ENCODE measurements around the gene KCNMA1.
A peak's percentile ranks its signal among the peaks of the same experiment; 100 is the strongest.
"Not testable (repeated sequence)": the region's sequence is repeated elsewhere in the genome, so short reads cannot be mapped to it uniquely, and the experiment has no call there.

KCNMA1 gene

GRCh38 chr10:77637532-77638320, at the start of gene KCNMA1:
Gene KCNMA1 (minus strand): TSS chr10:77637808.
- peak; percentile 53 for DNase-seq

GRCh38 chr10:77686650-77687417, 49.2 kb upstream of the KCNMA1 start:
- no peak for DNase-seq

- peak; percentile 77 for DNase-seq
Observed at GRCh38 chr10:77686096-77686495, 48.5 kb upstream of the KCNMA1 start.

DNA sequence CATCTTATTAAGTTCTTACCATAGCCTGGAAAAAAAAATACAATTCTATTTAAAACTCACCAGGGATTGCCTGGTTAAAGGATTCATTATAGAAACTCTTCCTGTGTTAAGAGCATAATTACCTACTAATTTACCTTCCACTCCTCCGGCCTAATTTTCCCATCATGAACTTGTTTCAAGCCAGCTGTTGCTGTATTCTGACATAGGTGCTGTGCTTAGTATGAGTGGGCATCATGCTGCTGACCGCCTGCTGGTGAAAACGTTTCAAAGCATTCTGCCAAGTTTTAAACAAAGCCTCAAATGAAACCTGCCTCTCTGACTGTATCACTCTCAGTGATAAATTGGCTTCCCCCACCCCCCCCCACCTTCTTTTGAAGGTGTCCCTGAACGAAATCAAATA, 47.8 kb upstream of the KCNMA1 start:
- DNase-seq, result peak; percentile 90

- DNase-seq, result not testable (repeated sequence)
Observed at GRCh38 chr10:77683088-77683432, 45.5 kb upstream of the KCNMA1 start.

- DNase-seq, result no peak
Observed at GRCh38 chr10:77682393-77683087, 44.9 kb upstream of the KCNMA1 start.

DNA sequence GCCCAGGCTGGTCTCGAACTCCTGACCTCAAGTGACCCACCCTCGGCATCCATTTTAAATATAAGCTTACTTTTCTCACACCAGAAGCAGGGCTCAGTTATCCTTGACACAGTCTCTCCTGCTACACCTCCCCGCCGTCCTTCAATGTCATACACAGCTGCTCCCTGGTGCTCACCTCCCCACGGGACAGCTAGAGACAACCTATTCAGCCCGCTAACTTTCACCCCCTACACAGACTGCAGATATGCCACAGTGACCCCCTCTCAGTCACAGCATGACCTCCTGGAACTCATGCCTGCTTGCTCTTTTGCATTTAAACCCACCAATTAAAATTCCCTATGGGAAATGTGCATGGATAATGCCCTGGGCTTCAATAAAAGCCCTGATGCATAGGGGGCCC, 44.2 kb upstream of the KCNMA1 start:
- no peak for DNase-seq

DNA sequence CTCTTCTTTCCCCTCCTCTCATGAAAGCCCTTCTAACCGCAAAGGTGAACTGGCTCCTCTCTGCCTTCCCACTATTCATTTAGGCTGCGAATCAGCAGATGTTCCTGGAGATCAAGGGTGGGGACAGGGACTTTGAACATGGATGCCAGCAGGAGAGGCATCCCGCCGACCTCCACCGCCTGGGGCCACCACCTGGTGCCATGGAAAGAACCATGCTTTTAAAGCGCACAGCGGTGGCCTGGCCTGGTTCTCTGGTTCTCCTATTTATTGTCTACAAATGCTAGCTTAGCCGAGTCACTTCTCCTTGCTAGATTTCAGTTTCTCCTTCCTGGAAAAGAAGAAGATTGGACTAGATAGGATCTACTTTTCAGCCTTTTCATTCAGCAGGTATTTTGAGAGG, 43.2 kb upstream of the KCNMA1 start:
- DNase-seq, result no peak

GRCh38 chr10:77680065-77680464, 42.5 kb upstream of the KCNMA1 start:
- DNase-seq, result no peak

- no peak for DNase-seq
Observed at GRCh38 chr10:77679217-77679616, 41.6 kb upstream of the KCNMA1 start.

DNA sequence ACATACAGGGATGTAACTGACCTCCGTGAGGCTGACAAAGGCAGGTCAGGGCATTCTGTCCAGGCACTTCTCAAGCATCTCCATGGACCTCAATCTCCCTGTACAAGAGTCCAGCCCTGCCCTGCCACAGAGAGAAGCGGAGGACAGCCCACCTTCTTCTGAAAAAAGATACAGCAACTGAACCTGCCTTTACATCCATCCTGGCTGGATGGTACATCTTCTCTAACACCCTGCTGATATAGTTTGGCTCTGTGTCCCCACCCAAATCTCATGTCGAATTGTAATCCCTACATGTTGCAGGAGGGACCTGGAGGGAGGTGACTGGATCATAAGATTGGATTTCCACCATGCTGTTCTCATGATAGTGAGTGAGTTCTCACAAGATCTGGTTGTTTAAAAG, 40.5 kb upstream of the KCNMA1 start:
- DNase-seq, result no peak

- no peak for DNase-seq
Observed at GRCh38 chr10:77675347-77675746, 37.7 kb upstream of the KCNMA1 start.

DNA sequence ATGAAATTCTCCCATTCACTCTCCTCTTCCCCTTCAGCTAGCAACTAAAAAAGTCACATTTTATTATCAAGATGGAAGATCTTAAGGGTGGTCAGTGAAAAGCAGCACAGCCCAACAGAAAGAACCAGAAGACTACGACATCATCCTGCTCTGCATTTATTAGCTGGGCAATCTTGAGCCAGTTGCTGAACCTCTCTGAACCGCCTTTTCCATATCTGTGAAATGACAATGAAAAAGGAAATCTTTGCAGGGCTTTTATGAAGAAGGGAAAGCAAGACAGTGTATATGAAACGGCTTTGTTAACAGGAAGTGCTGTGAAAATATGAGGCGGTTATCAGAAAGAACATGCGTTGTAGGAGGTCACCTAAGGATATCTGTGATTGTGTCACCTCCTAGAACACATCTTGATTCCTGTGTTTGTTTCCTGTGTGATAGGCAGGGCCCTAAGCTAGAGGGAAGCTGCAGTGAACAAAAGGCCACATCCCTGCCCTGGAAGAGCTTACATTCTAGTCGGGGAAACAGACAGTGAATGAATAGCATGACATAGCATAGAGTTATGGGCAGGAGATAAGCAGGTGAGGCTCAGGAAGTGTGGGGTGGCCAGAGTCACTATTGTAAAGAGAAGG, 36.0 kb upstream of the KCNMA1 start:
- DNase-seq, result no peak

GRCh38 chr10:77673101-77673500, 35.5 kb upstream of the KCNMA1 start:
- DNase-seq, result no peak

- no peak for DNase-seq
Observed at GRCh38 chr10:77671594-77672252, 34.1 kb upstream of the KCNMA1 start.

DNA sequence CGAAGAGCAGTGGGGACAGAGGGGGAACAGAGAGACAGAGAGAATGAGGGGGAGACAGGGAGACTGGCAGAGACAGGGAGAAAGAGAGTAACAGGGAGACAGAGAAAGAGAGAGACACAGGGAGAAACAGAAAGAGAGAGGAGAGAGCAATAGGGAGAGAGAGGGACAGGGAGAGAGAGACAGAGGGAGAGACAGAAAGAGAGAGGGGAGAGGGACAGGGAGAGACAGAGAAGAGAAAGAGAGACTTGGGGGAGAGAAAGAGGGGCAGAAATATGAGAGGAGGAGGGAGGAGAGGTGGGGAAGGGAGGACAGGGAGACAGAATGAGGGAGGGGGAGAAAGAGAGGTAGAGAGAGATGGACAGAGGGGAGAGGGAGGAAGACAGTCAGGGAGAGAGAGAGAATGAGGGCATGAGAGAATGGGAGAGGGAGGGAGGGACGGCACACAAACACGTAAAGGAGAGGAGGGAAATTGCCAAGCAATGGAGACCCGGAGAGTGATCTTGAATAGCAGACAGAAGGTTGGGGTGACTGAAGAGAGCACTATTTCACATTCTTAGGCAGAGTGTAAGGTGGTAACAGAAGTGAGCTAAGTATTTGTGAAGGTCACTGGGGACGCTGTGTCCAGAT, 33.3 kb upstream of the KCNMA1 start:
- no peak for DNase-seq

GRCh38 chr10:77669892-77670291, 32.3 kb upstream of the KCNMA1 start:
- no peak for DNase-seq

GRCh38 chr10:77667426-77668324, 30.1 kb upstream of the KCNMA1 start:
- DNase-seq, result no peak

DNA sequence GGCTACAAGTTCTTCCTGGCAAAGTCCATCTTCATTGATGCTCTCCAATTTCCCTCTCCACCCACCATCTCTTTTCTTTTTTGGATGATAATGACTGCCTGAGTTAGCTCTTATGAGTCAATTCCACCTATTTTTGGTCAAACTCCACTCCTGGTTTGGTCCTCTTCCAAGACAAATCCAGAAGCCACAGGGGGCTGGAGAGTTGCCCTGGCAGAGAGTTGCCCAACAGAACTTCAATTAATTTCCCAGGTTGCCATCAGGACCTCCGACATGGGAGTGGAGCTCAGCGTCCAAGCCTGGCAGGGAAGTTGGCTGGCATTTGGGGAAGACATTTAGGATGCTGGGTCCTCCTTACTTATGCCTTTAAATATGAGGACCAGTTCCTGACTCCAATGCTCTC, 29.2 kb upstream of the KCNMA1 start:
- DNase-seq, result no peak

- DNase-seq, result no peak
Observed at GRCh38 chr10:77664696-77665095, 27.1 kb upstream of the KCNMA1 start.

GRCh38 chr10:77664008-77664407, 26.4 kb upstream of the KCNMA1 start:
- DNase-seq, result no peak

Data from NCI-H1092 treated with DMSO at 0.1 percent for 48 hours (cell line).